Measurements from ENCODE around the gene MOB2. TPM values are rescaled to one million over a fixed set of nuclear protein-coding genes. Genes with fewer than 3 reads are reported as not detected.
"Not testable (repeated sequence)": the region's sequence is repeated elsewhere in the genome, so short reads cannot be mapped to it uniquely, and the experiment has no call there.

MOB2 gene
- total and polyA plus RNA-seq, 2 of the 13 experiments (the other 11 are each of a cell fraction or from before 2014, with no cell fraction given), result 21.8 to 27.7 TPM

GRCh38 chr11:1513326-1514296, 27.0 kb upstream of the MOB2 start:
- Histone ChIP-seq H4K20me1 (ENCODE audit: insufficient read depth, low read length) (peaks cover 52% of the 10 kb centered on the region), H3K4me3 (replicated peaks in 1 of 3; ENCODE audit: insufficient read depth in 1 of 3, low read depth in 2 of 3, low read length in 3 of 3) (no peak overlapping the region), H3K27ac (ENCODE audit: extremely low read length, insufficient read depth, low read length) (no peak overlapping the region), H3K4me1 (ENCODE audit: insufficient read depth, low read length) (no peaks in the 10 kb centered on the region), H2AFZ (ENCODE audit: low read length) (no peak overlapping the region), H3K79me2 (ENCODE audit: insufficient read depth, low read length) (no peaks in the 10 kb centered on the region), H3K36me3 (replicated peaks in 1 of 2; ENCODE audit: control insufficient read depth in 1 of 2, insufficient read depth in 2 of 2, low read length in 2 of 2) (no peaks in the 10 kb centered on the region), H3K27me3 (ENCODE audit: control insufficient read depth in 1 of 2, insufficient read depth in 2 of 2, low read length in 2 of 2) (no peaks in the 10 kb centered on the region), H3K9me3 (ENCODE audit: low read length) (no peaks in the 10 kb centered on the region), H3K4me2 (ENCODE audit: low read depth, low read length) (no peak overlapping the region), H3K9ac (ENCODE audit: insufficient read depth, low read depth, low read length) (no peak overlapping the region)
- ATAC-seq (no peak), FAIRE-seq (no peak), DNase-seq (ENCODE audit: low spot score) (no peak)
- no peak for TF ChIP-seq RARA (CRISPR knock-in tag; IDR thresholded peaks at IDR 0.05)
- no peak for TF ChIP-seq CBX1 (IDR thresholded peaks at IDR 0.05; ENCODE audit: low read depth)
- TF ChIP-seq NFYC (CRISPR knock-in tag; IDR thresholded peaks at IDR 0.05), result no peak
- no peak for TF ChIP-seq MEIS2 (CRISPR knock-in tag; IDR thresholded peaks at IDR 0.05)
- TF ChIP-seq ZNF501 (CRISPR knock-in tag; IDR thresholded peaks at IDR 0.05), result no peak
- TF ChIP-seq, protein P1, sequence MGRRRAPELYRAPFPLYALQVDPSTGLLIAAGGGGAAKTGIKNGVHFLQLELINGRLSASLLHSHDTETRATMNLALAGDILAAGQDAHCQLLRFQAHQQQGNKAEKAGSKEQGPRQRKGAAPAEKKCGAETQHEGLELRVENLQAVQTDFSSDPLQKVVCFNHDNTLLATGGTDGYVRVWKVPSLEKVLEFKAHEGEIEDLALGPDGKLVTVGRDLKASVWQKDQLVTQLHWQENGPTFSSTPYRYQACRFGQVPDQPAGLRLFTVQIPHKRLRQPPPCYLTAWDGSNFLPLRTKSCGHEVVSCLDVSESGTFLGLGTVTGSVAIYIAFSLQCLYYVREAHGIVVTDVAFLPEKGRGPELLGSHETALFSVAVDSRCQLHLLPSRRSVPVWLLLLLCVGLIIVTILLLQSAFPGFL (CRISPR knock-in tag; IDR thresholded peaks at IDR 0.05), result no peak
- in situ Hi-C loops (cut with HindIII; ENCODE audit: extremely low pct_ligation_motif_present, low pct_unique_long_range_greater_than_20kb) (no loop called here), intact Hi-C loops (cut with micrococcal nuclease; ENCODE audit: unreplicated experiment) (loop anchor here (2.0 kb wide), 1 partner anchor 311 kb away; no protein-coding TSS in a partner anchor)
- WGBS (ENCODE audit: low lambda C conversion rate), result 84% methylated on average over 22 of the region's 23 CpGs
- CTCF ChIA-PET (ENCODE audit: low intra/inter-chr PET ratio, low total read pairs), result no interaction called here
- BruUV-seq (replicated peaks), result no TSS peak
- POLR2A ChIA-PET, result interaction anchor here (1.1 kb wide), 1 partner anchor 311 kb away, joined by 3 read pairs; no protein-coding TSS in a partner anchor

GRCh38 chr11:1512531-1513258, 26.1 kb upstream of the MOB2 start:
- BruUV-seq (replicated peaks); H3K9ac ChIP-seq (ENCODE audit: insufficient read depth, low read depth, low read length); ATAC-seq; H3K27me3 ChIP-seq (ENCODE audit: control insufficient read depth in 1 of 2, insufficient read depth in 2 of 2, low read length in 2 of 2); FAIRE-seq; H3K79me2 ChIP-seq (ENCODE audit: insufficient read depth, low read length); H3K36me3 ChIP-seq (replicated peaks in 1 of 2; ENCODE audit: control insufficient read depth in 1 of 2, insufficient read depth in 2 of 2, low read length in 2 of 2); CTCF ChIA-PET (ENCODE audit: low intra/inter-chr PET ratio, low total read pairs); DNase-seq (ENCODE audit: low spot score); H3K27ac ChIP-seq (ENCODE audit: extremely low read length, insufficient read depth, low read length); H3K4me2 ChIP-seq (ENCODE audit: low read depth, low read length); in situ Hi-C loops (cut with HindIII; ENCODE audit: extremely low pct_ligation_motif_present, low pct_unique_long_range_greater_than_20kb); H3K4me1 ChIP-seq (ENCODE audit: insufficient read depth, low read length); H3K9me3 ChIP-seq (ENCODE audit: low read length); POLR2A ChIA-PET; H2AFZ ChIP-seq (ENCODE audit: low read length); H3K4me3 ChIP-seq (replicated peaks in 1 of 3; ENCODE audit: insufficient read depth in 1 of 3, low read depth in 2 of 3, low read length in 3 of 3); intact Hi-C loops (cut with micrococcal nuclease; ENCODE audit: unreplicated experiment): not testable (repeated sequence)
- 74% methylated on average over 9 of the region's 9 CpGs for WGBS (ENCODE audit: low lambda C conversion rate)
- peaks cover 51% of the 10 kb centered on the region for H4K20me1 ChIP-seq (ENCODE audit: insufficient read depth, low read length)
